SK-N-DZ (cell line): ENCODE data around the gene DPH3.

Experiments used
- DNase-seq: peaks from one replicate; pipeline ENCODE4 v3.0.0-alpha.2; 2015; ENCODE audit warnings: low spot score

Gene DPH3

DNA sequence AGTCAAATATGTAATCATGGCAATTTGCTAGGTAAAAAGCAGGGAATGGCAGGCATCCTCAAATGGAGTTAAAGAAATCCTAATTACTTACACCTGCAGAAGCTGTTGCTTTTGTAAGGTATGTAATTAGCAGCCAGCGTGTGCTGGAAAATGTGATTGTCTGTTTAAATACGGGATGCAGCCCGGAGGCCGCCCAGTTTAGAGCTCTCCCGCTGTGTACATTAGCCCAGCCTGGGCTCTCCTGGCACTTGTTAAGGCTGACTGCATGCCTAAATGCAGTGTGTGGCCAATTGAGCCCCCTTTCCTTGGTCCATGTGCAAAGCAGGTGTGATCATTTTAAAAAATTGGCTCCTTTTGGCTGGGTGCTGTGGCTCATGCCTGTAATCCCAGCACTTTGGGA, 9.0 kb downstream of the DPH3 start:
- DNase-seq, result no peak

DNA sequence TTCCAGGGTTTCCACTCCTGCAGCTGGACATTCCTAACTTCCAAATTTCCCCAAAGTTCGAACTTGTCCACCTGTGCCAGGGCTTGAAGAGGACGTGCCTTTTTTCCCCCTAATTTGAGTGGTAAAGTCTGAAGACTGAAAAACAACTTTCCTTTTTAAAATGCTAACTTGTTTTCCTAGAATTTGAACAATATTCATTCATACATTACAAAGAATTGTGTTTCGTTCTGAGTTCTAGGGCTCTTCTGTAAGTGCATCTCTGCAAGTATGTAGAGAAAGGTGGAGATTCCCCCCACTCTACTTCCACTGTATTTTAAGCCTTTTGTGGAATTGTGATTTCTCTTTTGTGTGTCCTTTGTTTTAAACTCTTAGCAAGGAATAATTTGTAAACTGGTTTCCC, 9.4 kb downstream of the DPH3 start:
- DNase-seq, result no peak

DNA sequence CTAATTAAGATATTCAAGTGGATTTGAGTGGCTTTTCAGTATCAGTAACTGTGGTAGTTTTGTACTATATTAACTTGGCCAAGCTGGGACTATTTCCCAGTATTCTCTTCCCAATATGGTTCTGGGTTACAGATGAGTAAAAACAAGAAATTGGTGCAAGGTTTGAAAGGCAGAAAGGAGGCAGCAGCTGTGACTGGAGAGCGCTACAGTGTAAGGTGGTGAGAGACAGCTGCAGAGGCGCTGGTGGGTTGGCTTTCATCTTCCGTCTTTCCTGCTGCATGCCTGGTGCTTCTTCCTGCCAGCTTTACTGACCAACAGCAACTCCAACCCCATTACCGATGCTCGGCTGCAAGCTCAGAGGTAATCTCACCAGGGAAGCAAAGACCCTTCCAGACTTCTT, 9.8 kb downstream of the DPH3 start:
- no peak for DNase-seq

DNA sequence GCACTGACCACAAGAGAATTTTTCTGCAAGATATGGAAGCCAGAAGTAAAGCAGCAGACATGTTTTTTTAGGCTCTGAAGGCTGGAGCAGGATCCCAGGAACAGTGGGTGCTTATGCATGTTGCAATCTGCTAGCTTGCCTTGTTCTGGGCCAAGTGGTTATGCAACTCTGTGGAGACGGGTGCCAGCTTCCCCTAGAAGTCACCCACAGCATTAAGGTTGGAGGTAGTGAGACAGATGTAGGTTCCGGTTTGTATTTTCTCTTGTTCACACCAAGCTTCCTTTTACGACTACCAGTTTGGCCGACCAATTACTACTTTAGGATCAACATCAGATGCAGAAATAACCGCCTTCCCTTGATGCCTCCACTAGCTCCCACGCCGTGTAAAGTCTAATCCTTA, 11.1 kb downstream of the DPH3 start:
- DNase-seq, result no peak

DNA sequence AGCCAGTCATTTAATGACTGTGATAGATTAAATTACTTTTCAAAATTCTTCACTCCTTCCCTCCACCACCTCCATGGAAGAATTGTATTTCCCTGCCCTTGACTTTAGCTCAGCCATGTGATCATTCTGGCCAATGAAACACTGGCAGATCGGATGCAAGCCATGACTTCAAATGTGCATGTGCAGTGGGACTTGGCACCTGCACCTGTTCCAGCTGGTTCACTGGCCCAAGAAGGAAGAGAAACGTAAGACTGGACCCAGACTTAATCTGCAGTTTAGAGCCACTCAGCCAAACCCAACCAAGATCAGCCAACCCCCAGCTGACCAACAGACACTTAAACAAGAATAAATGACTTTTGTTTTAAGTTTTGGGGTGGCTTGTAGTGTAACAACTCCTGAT, 11.8 kb downstream of the DPH3 start:
- DNase-seq, result no peak

DNA sequence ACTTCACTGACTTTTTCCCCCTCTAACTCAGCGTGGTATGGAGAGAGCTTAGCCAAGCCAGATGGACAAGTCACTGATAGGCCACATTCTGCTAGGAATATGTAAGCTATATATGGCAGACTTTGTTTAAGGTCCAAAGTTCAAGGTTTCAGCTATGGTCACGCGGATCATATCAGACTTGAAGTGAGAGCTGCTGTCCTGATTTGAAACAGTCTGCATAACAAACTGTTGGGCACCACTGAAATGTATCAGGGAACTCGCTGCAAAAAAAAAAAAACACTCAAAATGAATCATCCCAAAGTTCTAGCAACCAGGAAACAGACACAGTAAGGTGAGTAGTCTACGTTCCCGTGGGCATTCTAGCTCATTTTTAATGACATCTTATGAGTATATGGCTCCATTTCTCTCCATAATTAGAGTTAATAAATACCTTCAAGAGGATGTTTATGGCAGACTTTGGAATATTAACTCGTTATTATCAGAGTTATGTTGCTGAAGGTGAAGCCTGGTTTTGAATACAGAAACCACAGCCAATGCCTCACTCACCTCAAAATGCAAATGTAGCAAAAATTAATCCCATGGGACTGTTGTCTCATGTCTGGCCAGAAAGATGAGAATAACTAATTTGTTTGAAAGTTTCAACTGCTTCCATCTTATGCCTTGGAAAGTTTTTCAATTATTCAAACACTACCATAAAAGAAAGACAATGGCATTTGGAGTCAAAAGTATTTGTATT, 12.3 kb downstream of the DPH3 start:
- no peak for DNase-seq

DNA sequence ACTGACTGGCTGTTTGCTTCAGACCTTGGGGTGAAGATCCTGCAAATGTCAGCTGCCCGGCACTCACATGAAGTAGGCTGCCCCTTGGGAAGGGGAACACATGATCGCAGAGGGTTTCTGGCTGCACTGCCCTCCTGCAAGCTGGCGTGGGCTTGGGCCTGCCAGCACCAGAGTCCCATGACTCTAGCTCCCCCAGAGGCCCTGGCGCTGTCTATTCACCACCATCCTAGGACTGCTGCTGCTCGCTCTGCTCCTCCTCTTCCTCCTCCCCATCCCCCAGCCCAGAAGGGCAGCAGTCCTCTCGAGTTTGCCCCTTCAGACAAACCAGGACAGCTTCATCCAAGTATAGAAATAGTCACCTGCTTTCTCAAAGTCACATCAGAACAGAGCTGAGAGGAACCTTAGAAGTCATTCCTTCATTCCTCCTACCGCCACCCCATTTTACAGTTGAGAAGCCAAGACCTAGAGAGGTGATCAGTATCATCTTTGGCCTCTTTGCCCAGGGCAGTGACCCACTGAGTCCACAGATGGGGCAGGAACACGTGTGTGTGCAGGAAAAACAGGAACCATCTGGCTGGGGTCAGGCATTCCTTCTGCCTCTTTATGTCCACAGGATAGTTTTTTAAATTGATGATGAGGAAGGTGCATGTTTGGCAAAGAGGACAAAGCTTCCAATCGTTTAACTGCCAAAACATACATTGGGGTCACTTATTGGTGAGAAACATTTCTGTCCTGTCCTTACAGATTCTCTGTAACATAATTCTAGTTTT, 13.2 kb downstream of the DPH3 start:
- no peak for DNase-seq

DNA sequence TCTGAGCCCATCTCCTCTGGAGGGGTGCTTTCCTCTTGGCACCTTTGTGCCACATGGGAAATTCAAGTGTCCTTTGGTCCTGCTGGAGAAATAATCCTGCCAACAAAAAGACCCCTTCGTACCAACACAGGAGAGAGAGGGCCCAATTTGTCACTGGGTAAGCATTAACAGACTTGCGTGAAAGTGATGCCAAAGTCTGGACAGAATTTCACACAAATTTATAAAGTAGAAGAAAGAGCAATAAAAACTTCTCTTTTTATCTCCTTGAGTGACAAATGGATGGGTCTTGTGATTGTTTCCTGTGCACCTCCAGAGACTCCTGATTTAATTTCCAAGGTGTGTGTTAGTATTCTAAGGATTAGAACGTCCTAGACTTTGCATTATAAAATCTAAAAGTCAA, 14.9 kb downstream of the DPH3 start:
- DNase-seq, result no peak

DNA sequence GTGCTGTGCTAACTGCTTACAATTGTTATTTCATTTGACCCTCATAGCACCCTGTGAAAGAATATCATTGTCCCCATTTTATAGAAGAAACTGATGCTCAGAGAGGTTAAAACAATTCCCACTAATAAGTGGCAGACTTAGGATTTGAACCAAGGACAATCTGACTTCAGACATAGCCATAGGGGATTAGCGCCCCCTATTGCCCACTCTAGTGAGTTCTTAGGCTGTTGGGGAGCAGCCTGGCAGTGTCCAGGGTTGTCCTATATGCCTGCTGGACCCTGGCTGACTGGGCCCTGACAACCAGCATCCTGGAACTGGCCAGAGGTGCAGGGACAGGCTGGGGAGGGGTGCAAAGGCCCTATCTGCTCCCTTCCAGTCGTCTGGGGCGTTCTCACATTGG, 15.4 kb downstream of the DPH3 start:
- peak; percentile 37 for DNase-seq

DNA sequence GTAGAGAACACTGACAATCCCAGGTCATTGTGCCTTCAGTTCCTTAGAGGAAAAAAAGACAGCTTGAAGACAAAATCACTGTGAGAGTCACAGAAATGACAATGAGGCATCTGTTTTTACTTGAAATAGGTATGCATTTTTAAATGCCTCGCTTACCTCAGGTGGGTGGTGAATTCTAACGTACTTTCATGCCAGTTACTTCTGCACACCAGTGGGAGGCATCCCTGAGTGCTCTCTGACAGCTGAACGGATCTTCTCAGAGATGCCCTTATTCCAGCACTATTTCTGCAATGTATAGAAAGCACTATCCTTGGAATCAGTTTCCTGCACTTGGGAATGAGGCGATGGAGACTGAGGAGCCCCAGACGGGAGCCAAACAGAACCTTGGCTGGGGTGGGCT, 16.2 kb downstream of the DPH3 start:
- DNase-seq, result no peak

DNA sequence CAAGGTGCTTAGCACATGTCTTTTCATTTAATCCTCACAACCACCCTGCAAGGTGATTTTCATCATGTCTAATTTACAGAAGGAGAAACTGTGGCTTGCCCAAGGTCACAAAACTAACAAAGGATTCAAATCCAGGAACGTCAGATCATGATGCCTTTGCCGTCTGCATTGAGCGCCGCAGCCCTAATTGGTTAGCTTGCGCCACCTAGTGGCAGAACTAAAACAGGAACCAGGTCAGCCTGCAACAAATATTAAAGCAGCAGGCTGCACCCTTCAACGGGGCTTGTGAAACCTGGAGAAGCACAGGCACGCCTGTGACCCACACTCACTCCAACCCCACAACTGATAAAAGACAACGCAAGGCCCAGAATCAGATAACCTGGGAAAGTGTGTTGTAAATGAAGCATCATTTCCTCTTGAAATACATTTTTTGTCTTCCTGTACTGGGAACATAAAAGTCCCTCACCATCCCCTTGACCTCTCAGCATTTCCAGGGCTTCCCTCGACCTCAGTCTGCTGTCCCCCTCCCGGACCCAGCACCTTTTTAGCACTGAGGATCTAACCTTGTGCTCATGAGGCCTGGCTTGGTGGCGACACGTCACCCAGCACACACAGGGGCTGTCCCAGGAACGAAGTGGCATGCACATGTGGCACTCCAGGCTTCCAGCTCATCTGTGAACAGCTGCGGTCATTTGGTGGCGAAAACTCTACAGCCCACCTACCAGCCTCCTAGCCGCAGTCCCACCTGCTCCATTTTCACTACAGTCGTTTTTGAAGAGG, 17.3 kb downstream of the DPH3 start:
- peak; percentile 88 for DNase-seq

DNA sequence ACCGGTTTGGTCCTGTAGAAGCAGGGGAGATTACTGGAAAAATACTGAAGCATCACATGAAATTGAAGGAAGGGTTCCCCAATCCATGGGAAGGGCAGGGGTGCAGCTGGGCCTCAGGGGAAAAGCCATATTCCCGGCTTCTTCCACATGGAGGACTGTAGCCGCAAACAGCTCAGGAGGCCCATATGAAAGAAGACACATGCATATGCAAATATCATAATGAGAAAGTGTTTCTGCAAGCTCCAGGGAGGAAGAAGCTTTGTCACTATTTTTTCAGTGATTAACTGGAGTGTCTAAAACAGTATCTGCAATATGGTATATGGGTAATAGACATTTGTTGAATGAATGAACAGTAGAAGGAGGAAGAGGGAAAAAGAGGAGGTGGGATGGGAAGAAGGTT, 19.1 kb downstream of the DPH3 start:
- DNase-seq, result no peak

DNA sequence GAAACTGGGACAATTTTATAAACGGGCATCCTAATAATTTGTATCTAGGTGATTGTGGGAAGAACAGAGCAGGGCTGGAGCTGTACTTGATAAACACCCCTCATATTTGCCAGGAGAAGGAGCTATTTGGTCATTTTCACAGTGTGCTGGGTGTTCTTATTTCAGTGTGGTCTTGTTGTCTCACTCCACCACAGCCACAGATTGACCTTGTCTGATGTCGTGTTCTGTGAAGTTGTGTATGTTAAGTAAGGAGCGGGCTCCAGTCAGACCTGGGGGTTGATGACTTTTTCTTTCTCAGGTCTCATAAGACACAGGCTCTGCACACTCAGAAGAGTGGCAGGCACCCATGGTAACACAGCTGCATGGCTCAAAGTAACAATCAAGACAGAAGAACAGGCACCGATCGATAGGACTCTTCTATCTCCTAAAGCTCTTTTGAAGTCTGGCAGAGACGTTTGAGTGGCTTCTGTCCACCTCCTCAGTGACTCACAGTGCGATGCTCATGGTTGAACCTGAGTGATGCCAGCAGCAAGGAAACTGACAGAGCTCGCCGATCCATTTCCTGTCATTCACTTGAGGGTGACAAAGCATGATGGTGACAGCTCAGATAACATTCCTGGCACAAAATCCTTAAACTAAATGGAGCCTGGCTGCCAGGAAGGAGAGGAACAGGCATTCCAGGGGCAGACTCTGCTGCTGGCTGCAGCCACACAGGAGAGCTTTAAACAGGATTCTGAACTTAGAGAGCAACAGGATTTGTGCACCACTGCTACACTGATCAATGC, 20.8 kb downstream of the DPH3 start:
- no peak for DNase-seq

DNA sequence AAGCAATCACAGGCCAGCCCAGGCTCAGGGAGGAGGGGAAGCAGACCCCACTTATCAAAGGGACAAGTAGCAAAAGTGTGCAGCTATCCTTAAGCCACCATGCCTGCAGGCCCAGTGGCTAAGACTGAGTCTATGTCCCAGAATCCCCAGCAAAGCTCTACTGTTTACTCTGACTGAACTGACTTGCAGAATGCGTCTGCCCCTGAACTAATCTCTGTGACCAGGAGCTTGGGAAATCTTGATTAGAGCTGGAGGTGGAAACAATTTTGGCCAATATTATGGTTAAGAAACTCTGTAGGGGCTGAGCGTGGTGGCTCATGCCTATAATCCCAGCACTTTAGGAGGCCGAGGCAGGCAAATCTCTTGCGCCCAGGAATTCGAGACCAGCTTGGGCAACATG, 22.6 kb downstream of the DPH3 start:
- DNase-seq, result no peak

DNA sequence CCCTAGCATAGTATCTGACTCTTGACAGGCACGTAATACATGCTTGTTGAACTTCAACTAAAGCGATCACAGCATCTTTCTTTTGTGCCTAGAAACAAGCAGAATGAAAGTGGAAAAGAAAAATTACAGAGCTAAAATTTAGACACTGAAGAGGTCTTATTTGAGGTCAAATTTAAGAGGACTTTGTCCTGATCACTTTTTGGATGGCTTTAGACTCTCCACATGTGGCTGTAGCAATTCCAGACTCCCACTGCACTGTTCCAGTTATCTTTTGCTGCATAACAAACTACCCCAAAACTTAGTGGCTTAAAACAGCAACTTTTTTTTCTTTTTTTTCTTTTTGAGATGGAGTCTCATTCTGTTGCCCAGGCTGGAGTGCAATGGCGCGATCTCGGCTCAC, 23.5 kb downstream of the DPH3 start:
- no peak for DNase-seq

DNA sequence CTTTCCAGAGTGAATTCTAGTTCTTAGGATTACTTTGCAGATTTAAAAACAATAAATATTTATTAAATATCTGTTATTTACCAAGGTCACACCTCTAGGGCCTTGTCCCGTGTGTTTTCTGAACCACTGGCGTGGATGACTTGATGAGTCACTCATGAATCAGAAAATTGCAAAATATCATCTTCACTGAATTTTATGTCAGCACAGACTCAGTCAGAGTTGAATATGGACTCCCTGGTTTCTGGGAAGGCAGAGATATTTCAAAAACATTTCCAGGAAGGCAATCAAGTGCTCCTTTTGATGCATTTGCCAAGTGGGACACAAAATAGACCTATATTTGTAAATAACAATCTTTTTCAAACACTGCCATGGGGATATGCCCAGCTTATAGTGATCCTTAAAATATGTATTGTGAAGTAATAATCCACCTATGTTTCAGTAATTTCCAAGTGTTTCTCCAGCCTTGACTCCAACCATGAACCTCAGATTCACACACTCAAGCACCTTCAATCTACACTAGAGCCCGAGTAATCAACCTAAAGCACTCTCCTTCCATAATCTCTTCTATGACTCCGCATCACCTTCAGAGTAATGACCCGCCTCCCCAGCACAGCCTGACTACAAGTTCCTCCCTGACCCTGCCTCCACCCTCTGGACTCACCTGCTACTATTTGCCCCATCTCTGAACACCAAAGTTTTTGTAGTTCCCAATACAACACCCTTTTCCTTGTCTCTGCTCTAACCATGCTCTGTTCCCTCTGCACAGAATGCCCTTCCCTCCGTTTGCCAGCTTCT, 24.3 kb downstream of the DPH3 start:
- DNase-seq, result no peak

DNA sequence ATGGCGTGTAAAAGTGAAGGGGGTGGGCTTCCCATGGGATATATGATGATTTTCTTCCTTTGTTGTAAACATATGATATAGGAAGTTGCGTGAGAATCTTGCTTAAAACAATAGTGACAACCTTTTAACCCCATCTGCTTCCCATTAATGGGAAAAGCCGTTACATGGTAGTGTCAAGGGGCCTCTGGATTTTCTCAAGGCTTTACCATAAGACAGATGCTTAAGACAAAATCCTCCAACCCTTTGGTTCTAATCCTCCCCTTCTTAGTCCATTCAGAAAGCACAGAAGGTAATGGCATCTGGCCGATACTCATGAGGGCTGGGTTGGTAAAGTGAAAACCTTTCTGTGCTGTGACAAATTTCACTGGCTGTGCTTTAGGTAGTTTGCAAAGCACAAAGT, 25.0 kb downstream of the DPH3 start:
- DNase-seq, result peak; percentile 31

DNA sequence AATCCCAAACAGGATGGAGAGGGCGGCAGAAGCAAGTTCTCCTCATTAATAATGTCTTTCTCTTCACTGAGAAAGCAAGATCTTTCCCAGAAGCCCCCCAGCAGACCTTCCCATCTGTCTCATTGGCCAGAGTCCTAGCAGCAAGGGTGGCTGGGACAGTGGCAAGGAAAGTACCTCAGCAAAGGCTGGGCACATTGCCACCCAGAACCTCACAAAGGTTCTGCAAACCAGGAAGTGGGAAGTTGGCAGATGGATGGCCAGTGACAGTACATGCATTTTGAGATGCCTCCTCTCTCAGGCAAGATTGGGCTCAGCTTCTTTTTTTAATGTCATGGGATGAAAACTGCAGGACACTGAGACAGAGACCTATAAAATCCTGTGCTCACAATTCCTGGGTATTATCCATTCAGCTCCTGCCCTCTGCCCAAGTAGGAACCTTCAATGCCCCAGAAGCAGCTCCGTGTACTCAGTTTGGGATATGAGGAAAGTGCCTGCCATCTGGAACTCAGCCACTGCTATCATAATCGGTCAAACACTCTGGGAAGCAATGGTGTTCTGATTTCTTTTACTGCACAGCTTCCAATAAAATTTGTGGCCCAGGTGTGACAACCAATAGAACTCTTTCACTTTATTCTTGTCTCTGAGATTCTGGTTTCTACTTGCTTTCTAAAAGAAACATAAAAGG, 25.5 kb downstream of the DPH3 start:
- DNase-seq, result no peak

DNA sequence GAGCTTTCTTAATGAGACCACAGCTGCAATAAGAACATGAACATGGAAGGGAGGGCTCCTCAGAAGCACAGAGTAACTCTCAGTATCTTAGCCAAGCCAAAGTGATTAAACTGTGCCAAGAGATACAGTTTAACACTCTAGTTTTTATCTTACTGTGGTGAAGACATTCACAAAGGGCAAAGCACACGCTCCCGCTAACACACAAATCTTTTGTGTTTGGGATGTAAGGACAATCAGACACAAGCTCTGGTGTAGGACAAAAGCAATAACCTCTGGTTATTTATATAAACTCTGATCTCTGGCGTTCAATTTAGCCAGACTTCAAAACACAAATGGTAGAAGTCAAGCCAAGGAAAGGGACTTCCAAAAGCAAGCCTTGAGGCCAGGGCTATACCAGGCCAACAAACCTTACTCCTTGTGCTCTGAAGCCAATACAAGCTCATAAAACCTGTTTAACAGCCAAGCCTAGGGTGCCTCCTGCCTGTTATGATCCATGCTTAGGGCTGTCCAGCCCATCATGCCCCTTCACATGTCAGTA, 27.8 kb downstream of the DPH3 start:
- no peak for DNase-seq

DNA sequence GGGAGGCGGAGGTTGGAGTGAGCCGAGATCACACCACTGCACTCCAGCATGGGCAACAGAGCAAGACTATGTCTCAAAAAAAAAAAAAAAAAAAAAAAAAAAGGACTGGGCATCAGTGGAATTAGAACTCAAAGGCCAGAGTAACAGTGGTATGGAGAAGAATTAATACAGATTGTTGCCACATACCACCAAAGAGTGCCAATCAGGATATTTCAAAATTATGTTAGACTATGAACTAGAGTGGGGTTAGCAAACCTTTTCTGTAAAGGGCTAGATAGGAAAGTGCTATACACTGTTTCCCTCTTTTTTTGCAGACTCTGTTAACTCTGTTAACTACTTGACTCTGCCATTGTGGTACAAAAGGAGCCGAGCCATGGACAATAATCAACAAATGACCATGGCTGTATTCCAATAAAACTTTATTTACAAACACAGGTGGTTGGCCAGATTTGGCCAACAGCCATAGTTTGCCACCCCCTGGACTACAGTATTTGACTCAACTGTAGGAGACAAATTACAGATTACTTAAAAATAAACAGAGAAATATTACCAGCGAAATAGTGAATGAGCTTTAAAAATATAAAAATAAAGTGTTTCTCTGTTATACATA, 28.6 kb downstream of the DPH3 start:
- no peak for DNase-seq
